GM12801 (cell line): ENCODE results near the gene CAMTA1.

Source experiments
- CTCF ChIP-seq: IDR thresholded peaks from one replicate; pipeline ENCODE4 v1.5.1; 2011; ENCODE audit warnings: control low read depth; ENCODE audit not compliant: insufficient read length; ENCODE audit errors: extremely low read depth

Gene CAMTA1

GRCh38 chr1:6795661-6796060 lies 10.4 kb downstream of the CAMTA1 start:
- TF ChIP-seq CTCF, result no peak

- TF ChIP-seq CTCF, result no peak
Measured at GRCh38 chr1:6796095-6796494, 10.8 kb downstream of the CAMTA1 start.

GRCh38 chr1:6799499-6799898 lies 14.2 kb downstream of the CAMTA1 start:
- no peak for TF ChIP-seq CTCF

GRCh38 chr1:6800745-6801144 lies 15.5 kb downstream of the CAMTA1 start:
- no peak for TF ChIP-seq CTCF

- TF ChIP-seq CTCF, result no peak
Measured at GRCh38 chr1:6801199-6801598, 15.9 kb downstream of the CAMTA1 start.

GRCh38 chr1:6801966-6802365 lies 16.7 kb downstream of the CAMTA1 start:
- no peak for TF ChIP-seq CTCF

- TF ChIP-seq CTCF, result no peak
Measured at GRCh38 chr1:6802454-6802853, 17.2 kb downstream of the CAMTA1 start.

GRCh38 chr1:6802893-6803292 lies 17.6 kb downstream of the CAMTA1 start:
- no peak for TF ChIP-seq CTCF
